Hepatocyte (in vitro differentiated cells): Measurements from ENCODE around the gene LYRM4. TPM values are rescaled to one million over a fixed set of nuclear protein-coding genes. Genes with fewer than 3 reads are reported as not detected.

Experiments
- DNase-seq: peaks from one replicate; pipeline ENCODE4 v3.0.0-alpha.2; 2016; ENCODE audit warnings: low spot score
- H2AFZ ChIP-seq: fragments of 200-600 bp; sonication (generic); 2 replicates; pipeline ENCODE4 v1.6.0; 2016; ENCODE audit warnings: antibody characterized with exemption, mild to moderate bottlenecking
- H3K27ac ChIP-seq: fragments of 200-600 bp; sonication (generic); 2 replicates; pipeline ENCODE4 v1.5.1; 2016; ENCODE audit warnings: mild to moderate bottlenecking
- H3K27me3 ChIP-seq: fragments of 200-600 bp; sonication (generic); 2 replicates; pipeline ENCODE4 v1.6.1; 2016
- H3K36me3 ChIP-seq: fragments of 200-600 bp; sonication (generic); replicated peaks from 2 replicates; pipeline ENCODE4 v1.5.1; 2016; ENCODE audit warnings: low read depth; ENCODE audit not compliant: insufficient read depth
- H3K4me1 ChIP-seq: fragments of 200-600 bp; sonication (generic); 2 replicates; pipeline ENCODE4 v1.5.1; 2016; ENCODE audit warnings: mild to moderate bottlenecking, moderate library complexity; ENCODE audit not compliant: insufficient read depth
- H3K4me2 ChIP-seq: fragments of 200-600 bp; sonication (generic); 2 replicates; pipeline ENCODE4 v1.6.0; 2016
- H3K4me3 ChIP-seq: fragments of 200-600 bp; sonication (generic); 2 replicates; pipeline ENCODE4 v1.5.1; 2016; ENCODE audit warnings: mild to moderate bottlenecking
- H3K79me2 ChIP-seq: fragments of 200-600 bp; sonication (generic); 2 replicates; pipeline ENCODE4 v1.6.0; 2017; ENCODE audit warnings: mild to moderate bottlenecking
- H3K9me2 ChIP-seq: fragments of 200-600 bp; sonication (generic); replicated peaks from 2 replicates; pipeline ENCODE4 v1.6.0; 2017; ENCODE audit warnings: mild to moderate bottlenecking; ENCODE audit not compliant: insufficient read depth
- H3K9me3 ChIP-seq: fragments of 200-600 bp; sonication (generic); 2 replicates; pipeline ENCODE4 v1.5.1; 2016; ENCODE audit warnings: low read depth, mild to moderate bottlenecking
- H4K20me1 ChIP-seq: fragments of 200-600 bp; sonication (generic); 2 replicates; pipeline ENCODE4 v1.6.0; 2016; ENCODE audit warnings: mild to moderate bottlenecking; ENCODE audit not compliant: insufficient read depth, poor library complexity, severe bottlenecking
- EZH2 ChIP-seq: fragments of 200-600 bp; sonication (generic); IDR thresholded peaks from 2 replicates; pipeline ENCODE4 v1.6.1; 2016; ENCODE audit warnings: antibody characterized with exemption, mild to moderate bottlenecking, borderline replicate concordance
- EZH2phosphoT487 ChIP-seq: fragments of 200-600 bp; sonication (generic); IDR thresholded peaks from one replicate; pipeline ENCODE4 v1.6.1; 2018; ENCODE audit warnings: antibody characterized with exemption, mild to moderate bottlenecking, low read depth, moderate library complexity; ENCODE audit not compliant: unreplicated experiment, severe bottlenecking
- WGBS: methylation state at CpG from one replicate; pipeline ENCODE4 v1.1.6; 2016; ENCODE audit warnings: low lambda C conversion rate; ENCODE audit errors: missing lambda C conversion rate; 5-methylcytosine and 5-hydroxymethylcytosine counted together
- polyA plus RNA-seq: library from polyadenylated mRNA; unstranded; fragments of >200 nt; fragmentation: Nextera tagmentation; extraction: Ambion mirVana; gene quantifications from 2 replicates; pipeline ENCODE4 v1.2.1, GENCODE V29; 2016
- total RNA-seq: library from RNA; depleted of rRNA; stranded (reverse); fragments of >200 nt; gene quantifications from 2 replicates; pipeline ENCODE4 v1.2.3, GENCODE V29; 2014
- TF ChIP-seq, protein P1 (sequence below): fragments of 200-600 bp; sonication (generic); IDR thresholded peaks from 2 replicates; pipeline ENCODE4 v1.5.1; 2016; ENCODE audit warnings: antibody characterized with exemption, mild to moderate bottlenecking; ENCODE audit not compliant: poor library complexity

The LYRM4 gene
- total and polyA plus RNA-seq, 2 experiments from 2014 or later = 20.5 to 22.9 TPM

DNA sequence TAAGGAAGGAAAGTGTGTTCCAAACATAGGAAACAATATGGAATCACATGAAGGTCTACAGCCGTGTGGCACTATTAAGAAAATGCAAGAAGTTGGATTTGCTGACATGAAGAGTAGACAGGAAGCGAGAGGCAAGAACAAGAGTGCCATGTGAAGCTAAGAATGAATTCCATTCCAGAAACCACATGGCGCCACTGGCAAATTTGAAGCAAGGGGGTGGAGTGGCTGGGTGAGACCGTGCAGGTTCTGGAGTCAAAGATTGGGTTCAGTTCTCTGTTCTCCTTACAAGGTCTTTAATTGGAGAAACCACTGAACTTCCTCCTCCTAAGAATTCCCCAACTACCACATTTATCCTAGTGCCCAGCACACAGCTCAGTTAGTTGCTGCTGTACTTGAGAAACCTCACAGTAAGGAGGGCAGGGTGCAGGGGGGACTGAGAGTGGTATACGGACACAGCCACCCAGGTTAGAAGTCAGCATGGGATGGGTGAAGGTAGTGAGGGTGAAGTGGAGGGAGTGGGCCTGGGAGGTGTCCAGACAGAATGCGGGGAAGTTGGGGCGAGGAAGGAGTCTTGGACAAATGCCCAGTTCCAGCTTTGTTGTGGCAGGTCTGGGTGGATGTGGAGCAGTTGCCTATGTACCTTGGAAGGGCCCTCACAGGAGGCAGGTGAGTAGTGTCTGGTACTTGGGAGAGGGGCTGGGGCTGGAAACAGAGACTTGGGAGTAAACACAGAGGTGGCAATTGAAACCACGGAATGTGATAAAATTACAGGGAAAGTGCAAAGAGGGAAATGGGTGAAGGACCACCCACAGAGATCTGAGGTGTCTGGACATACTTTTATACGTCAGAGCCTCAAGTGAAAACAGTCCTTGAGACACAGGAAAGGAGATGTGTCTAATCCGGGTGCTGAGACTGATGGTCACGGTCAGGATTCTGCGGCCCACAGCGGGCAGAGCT, 14.3 kb downstream of the LYRM4 start:
- no peak overlapping the region for H3K4me2 ChIP-seq
- no peaks in the 10 kb centered on the region for H3K9me2 ChIP-seq
- no peaks in the 10 kb centered on the region for H3K27me3 ChIP-seq
- no peaks in the 10 kb centered on the region for H4K20me1 ChIP-seq
- no peak for TF ChIP-seq EZH2phosphoT487
- TF ChIP-seq, protein P1, sequence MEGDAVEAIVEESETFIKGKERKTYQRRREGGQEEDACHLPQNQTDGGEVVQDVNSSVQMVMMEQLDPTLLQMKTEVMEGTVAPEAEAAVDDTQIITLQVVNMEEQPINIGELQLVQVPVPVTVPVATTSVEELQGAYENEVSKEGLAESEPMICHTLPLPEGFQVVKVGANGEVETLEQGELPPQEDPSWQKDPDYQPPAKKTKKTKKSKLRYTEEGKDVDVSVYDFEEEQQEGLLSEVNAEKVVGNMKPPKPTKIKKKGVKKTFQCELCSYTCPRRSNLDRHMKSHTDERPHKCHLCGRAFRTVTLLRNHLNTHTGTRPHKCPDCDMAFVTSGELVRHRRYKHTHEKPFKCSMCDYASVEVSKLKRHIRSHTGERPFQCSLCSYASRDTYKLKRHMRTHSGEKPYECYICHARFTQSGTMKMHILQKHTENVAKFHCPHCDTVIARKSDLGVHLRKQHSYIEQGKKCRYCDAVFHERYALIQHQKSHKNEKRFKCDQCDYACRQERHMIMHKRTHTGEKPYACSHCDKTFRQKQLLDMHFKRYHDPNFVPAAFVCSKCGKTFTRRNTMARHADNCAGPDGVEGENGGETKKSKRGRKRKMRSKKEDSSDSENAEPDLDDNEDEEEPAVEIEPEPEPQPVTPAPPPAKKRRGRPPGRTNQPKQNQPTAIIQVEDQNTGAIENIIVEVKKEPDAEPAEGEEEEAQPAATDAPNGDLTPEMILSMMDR = no peak
- TF ChIP-seq EZH2 = no peak
- no peak overlapping the region for H3K27ac ChIP-seq
- H2AFZ ChIP-seq = no peak overlapping the region
- H3K4me3 ChIP-seq = no peak overlapping the region
- no peaks in the 10 kb centered on the region for H3K4me1 ChIP-seq
- peaks cover 6% of the 10 kb centered on the region for H3K79me2 ChIP-seq
- no peaks in the 10 kb centered on the region for H3K9me3 ChIP-seq
- no peak for DNase-seq
- WGBS = 80% methylated on average over 13 of the region's 13 CpGs
- H3K36me3 ChIP-seq = no peaks in the 10 kb centered on the region

DNA sequence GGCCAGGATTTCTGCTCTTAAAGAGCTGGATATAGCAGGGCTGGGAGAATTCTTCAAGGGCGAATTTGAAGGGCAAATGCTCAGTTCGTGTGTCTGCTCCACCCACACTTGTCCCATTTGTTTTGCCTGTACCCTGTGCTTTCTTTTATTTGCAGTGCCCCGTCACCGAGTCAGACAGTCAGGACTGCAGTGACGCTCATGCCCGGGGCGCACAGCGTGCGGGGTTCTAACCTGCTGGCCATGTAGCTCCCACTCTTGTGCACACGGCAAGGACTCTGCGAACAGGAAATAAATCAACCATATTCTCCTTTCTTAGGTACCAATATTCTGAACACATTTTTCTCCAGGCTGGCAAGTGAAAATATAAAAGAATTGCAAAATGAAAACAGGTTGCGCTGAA, 17.7 kb downstream of the LYRM4 start:
- TF ChIP-seq EZH2phosphoT487 (no peak), EZH2 (no peak)
- TF ChIP-seq, protein P1 = no peak
- no peak overlapping the region for H3K4me2 ChIP-seq
- H3K4me3 ChIP-seq = no peak overlapping the region
- no peak overlapping the region for H2AFZ ChIP-seq
- WGBS = 91% methylated on average over 12 of the region's 12 CpGs
- no peaks in the 10 kb centered on the region for H3K36me3 ChIP-seq
- peaks cover 6% of the 10 kb centered on the region for H3K79me2 ChIP-seq
- H3K9me3 ChIP-seq = no peaks in the 10 kb centered on the region
- H3K27me3 ChIP-seq = no peaks in the 10 kb centered on the region
- no peak for DNase-seq
- no peaks in the 10 kb centered on the region for H3K9me2 ChIP-seq
- H4K20me1 ChIP-seq = no peaks in the 10 kb centered on the region
- H3K27ac ChIP-seq = no peak overlapping the region
- no peaks in the 10 kb centered on the region for H3K4me1 ChIP-seq

DNA sequence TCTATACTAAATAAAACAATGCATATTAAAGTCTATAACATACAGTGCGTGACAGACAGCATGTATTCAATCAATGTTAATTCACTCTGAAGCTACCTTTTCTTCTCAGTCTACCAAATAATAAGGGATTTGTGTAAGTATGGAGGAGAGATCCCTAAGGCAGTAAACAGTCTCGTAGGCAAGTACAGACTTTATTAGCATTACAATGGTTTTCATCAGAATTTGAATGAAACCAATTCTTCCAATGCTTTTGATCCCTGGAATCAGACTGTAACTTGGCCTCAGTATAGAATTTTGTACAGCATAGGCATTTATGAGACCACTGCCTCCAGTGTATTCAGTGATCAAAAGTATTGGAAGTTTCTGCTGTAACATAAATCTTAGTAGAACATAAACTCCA, 19.5 kb downstream of the LYRM4 start:
- no peaks in the 10 kb centered on the region for H4K20me1 ChIP-seq
- H3K27ac ChIP-seq = no peak overlapping the region
- no peak overlapping the region for H3K4me2 ChIP-seq
- WGBS = 85% methylated on average over 2 of the region's 2 CpGs
- DNase-seq = no peak
- H3K27me3 ChIP-seq = no peaks in the 10 kb centered on the region
- no peaks in the 10 kb centered on the region for H3K9me3 ChIP-seq
- H3K4me3 ChIP-seq = no peak overlapping the region
- no peak overlapping the region for H2AFZ ChIP-seq
- H3K9me2 ChIP-seq = no peaks in the 10 kb centered on the region
- peaks cover 6% of the 10 kb centered on the region for H3K79me2 ChIP-seq
- H3K4me1 ChIP-seq = no peaks in the 10 kb centered on the region
- TF ChIP-seq, protein P1 = no peak
- TF ChIP-seq EZH2 (no peak), EZH2phosphoT487 (no peak)
- no peaks in the 10 kb centered on the region for H3K36me3 ChIP-seq
